GM12865 (cell line): ENCODE measurements around the gene HRNR.
"Not testable (repeated sequence)": the region's sequence is repeated elsewhere in the genome, so short reads cannot be mapped to it uniquely, and the experiment has no call there.

ENCODE experiments used
- DNase-seq: peaks from one replicate; pipeline ENCODE4 v3.0.0; 2010; ENCODE audit warnings: low read depth
- H3K4me3 ChIP-seq: 2 replicates; pipeline ENCODE4 v1.5.1; 2011; ENCODE audit warnings: mild to moderate bottlenecking, low read depth, low read length, control low read depth
- TF ChIP-seq, protein P1 (sequence below): IDR thresholded peaks from 2 replicates; pipeline ENCODE4 v1.5.1; 2011; ENCODE audit warnings: low read length, control low read depth, low read depth, inconsistent platforms; ENCODE audit not compliant: insufficient read depth; ENCODE audit errors: missing control alignments

HRNR gene

DNA sequence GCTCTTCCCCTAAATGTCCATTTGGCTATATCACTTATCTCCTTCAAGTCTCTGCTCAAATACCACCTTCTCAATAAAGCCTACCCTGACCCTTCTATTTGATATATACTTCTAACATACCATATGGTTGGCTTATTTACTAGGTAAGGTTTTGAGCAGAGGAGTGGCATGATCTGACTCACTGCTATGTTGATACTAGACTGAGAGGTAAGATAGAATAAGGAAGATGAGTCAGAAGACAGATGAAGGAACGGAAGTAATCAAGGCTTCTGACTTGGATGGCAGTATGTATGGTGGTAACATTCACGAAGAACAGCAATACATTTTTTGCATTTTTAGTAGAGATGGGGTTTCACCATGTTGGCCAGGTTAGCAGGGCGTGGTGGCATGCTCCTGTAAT, 4.8 kb upstream of the HRNR start:
- H3K4me3 ChIP-seq, result no peak overlapping the region
- TF ChIP-seq, protein P1, sequence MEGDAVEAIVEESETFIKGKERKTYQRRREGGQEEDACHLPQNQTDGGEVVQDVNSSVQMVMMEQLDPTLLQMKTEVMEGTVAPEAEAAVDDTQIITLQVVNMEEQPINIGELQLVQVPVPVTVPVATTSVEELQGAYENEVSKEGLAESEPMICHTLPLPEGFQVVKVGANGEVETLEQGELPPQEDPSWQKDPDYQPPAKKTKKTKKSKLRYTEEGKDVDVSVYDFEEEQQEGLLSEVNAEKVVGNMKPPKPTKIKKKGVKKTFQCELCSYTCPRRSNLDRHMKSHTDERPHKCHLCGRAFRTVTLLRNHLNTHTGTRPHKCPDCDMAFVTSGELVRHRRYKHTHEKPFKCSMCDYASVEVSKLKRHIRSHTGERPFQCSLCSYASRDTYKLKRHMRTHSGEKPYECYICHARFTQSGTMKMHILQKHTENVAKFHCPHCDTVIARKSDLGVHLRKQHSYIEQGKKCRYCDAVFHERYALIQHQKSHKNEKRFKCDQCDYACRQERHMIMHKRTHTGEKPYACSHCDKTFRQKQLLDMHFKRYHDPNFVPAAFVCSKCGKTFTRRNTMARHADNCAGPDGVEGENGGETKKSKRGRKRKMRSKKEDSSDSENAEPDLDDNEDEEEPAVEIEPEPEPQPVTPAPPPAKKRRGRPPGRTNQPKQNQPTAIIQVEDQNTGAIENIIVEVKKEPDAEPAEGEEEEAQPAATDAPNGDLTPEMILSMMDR, result no peak
- DNase-seq, result no peak

DNA sequence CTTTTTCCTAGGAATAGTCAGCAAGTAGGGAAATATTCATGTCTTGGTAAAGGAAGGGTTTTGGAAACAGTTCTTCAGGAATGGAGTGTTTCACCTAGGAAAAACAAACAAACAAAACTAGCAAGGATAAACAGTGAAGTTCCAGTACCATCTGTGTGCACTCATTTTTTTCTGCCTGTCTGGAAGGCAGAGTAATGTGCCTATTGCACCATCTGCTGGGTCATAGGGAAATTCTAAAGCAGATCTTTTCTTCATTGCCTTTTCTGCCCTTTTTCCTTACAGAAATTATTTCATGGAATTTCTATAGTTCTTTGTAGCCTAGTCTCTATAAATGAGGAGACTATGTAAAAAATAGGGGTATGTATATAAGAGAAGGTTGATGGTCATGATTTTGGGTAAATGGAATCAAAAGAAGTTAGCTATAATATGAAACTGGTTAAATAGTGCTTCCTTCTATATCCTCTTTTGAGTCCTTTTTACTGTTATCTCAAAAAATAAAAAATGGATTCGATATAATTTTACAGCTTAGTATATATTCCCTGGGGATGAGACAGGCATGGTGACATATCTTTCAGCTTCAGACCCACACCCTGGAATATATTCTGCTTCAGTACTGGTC, 3.4 kb upstream of the HRNR start:
- DNase-seq, result no peak
- H3K4me3 ChIP-seq, result no peak overlapping the region
- TF ChIP-seq, protein P1, result no peak

DNA sequence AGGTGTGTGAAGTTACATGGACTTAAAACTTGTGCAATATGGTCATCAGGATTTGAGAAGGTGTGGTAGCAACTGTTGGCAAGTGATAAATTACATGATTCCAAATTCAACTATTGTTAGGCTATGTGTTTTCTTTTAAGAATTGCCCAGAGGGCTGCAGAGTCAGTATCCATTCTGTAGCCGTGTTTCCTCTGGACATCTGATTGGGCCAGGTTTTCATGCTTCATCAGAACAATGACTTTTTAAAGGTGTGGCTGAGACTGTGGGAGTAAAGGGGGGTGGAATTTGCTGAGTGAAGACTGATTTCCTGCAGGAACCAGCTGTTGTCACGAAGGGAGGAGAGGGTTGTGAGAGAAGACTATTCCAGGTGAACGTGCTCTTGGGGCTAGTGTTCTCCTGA, 1.7 kb upstream of the HRNR start:
- TF ChIP-seq, protein P1, result no peak
- H3K4me3 ChIP-seq, result no peak overlapping the region
- no peak for DNase-seq

DNA sequence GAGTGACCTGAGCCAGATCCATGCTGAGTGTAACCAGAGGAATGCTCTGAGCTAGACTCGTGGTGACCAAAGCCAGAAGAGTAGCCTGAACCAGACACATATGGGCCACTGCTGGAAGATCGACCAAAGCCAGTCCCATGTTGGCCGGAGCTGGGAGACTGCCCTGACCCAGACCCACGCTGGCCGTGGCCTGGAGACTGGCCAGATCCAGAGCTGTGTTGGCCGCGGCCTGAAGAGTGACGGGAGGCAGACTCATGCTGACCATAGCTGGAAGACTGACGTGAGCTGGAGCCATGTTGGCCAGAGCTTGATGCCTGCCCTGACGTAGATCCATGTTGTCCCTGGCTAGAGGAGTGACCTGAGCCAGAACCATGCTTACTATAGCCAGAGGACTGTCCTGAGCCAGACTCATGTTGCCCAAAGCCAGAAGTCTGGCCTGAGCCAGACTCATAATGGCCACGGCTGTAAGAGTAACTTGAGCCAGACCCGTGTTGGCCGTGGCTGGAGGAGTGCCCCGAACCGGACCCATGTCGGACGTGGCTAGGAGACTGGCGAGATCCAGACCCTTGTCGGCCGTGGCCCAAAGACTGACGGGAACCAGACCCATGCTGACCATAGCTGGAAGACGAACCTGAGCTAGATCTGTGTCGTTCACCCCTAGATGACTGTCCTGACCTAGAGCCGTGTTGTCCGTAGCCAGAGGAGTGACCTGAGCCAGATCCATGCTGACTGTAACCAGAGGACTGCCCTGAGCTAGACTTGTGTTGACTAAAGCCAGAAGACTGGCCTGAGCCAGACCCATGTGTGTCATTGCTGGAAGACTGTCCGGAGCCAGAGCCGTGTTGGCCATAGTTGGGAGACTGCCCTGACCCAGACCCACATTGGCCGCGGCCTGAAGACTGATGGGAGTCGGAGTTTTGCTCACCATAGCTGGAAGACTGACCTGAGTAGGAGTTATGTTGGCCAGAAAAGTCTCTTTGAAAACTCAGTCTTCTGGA, 3.5 kb downstream of the HRNR start:
- TF ChIP-seq, protein P1, result no peak

DNA sequence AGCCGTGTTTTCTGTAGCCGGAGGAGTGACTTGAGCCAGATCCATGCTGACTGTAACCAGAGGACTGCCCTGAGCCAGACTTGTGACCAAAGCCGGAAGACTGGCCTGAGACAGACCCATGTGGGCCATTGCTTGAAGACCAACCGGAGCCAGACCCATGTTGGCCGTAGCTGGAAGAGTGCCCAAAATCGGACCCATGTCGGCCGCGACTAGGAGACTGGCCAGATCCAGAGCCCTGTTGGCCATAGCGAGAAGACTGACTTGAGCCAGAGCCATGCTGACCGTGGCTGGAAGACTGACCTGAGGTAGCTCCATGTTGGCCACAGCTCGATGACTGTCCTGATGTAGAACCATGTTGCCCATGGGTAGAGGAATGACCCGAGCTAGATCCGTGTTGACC, 4.6 kb downstream of the HRNR start:
- H3K4me3 ChIP-seq, DNase-seq: not testable (repeated sequence)

More for the DNA sequence above, 3.5 kb downstream of the HRNR start:
- H3K4me3 ChIP-seq, result no peak overlapping the region
- DNase-seq, result no peak

DNA sequence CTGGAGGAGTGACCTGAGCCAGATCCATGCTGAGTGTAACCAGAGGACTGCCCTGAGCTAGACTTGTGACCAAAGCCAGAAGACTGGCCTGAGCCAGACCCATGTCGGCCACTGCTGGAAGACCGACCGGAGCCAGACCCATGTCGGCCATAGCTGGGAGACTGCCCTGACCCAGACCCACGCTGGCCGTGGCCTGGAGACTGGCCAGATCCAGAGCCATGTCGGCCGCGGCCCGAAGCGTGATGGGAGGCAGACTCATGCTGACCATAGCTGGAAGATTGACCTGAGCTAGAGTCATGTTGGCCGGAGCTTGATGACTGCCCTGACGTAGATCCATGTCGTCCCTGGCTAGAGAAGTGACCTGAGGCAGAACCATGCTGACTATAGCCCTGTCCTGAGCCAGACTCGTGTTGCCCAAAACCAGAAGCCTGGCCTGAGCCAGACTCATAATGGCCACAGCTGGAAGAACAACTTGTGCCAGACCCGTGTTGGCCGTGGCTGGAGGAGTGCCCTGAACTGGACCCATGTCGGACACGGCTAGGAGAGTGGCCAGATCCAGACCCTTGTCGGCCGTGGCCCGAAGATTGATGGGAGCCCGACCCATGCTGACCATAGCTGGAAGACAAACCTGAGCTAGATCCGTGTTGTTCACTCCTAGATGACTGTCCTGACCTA, 5.1 kb downstream of the HRNR start:
- DNase-seq, result no peak
- no peak overlapping the region for H3K4me3 ChIP-seq
- TF ChIP-seq, protein P1, result no peak

DNA sequence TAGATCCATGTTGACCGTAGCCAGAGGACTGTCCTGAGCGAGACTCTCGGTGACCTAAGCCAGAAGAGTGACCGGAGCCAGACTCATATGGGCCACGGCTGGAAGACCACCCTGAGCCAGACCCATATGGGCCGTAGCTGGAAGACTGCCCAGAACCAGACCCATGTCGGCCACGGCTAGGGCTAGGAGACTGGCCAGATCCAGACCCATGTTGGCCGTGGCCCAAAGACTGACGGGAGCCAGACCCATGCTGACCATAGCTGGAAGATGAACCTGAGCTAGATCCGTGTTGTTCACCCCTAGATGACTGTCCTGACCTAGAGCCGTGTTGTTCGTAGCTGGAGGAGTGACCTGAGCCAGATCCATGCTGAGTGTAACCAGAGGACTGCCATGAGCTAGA, 8.4 kb downstream of the HRNR start:
- not testable (repeated sequence) for H3K4me3 ChIP-seq, DNase-seq

DNA sequence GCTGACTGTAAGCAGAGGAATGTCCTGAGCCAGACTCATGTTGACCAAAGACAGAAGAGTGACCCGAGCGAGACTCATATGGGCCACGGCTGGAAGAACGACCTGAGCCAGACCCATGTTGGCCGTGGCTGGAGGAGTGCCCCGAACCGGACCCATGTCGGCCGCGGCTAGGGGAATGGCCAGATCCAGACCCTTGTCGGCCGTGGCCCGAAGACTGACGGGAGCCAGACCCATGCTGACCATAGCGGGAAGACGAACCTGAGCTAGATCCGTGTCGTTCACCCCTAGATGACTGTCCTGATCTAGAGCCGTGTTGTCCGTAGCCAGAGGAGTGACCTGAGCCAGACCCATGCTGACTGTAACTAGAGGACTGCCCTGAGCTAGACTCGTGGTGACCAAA, 9.1 kb downstream of the HRNR start:
- DNase-seq, H3K4me3 ChIP-seq: not testable (repeated sequence)
